Thyroid gland (tissue), 4 donors: ENCODE results near the gene KPNA3.

Experiments used
- POLR2A ChIP-seq, 2 donors: fragments of 450-650 bp; IDR thresholded peaks; one replicate each; pipeline ENCODE4 v1.6.1; 2017; ENCODE audit warnings: antibody characterized with exemption in 2 of 2, mild to moderate bottlenecking in 2 of 2, moderate library complexity in 1 of 2
- TF ChIP-seq, protein P1 (sequence below), 6 experiments: fragments of 200-600 bp in 3 of 6; fragments of 450-650 bp in 3 of 6; sonication (generic) in 3 of 6; IDR thresholded peaks; one replicate each; pipeline ENCODE4 v1.5.1; 2016 to 2019; ENCODE audit warnings: antibody characterized with exemption in 6 of 6, mild to moderate bottlenecking in 2 of 6, inconsistent platforms in 1 of 6, moderate library complexity in 1 of 6

DNA sequence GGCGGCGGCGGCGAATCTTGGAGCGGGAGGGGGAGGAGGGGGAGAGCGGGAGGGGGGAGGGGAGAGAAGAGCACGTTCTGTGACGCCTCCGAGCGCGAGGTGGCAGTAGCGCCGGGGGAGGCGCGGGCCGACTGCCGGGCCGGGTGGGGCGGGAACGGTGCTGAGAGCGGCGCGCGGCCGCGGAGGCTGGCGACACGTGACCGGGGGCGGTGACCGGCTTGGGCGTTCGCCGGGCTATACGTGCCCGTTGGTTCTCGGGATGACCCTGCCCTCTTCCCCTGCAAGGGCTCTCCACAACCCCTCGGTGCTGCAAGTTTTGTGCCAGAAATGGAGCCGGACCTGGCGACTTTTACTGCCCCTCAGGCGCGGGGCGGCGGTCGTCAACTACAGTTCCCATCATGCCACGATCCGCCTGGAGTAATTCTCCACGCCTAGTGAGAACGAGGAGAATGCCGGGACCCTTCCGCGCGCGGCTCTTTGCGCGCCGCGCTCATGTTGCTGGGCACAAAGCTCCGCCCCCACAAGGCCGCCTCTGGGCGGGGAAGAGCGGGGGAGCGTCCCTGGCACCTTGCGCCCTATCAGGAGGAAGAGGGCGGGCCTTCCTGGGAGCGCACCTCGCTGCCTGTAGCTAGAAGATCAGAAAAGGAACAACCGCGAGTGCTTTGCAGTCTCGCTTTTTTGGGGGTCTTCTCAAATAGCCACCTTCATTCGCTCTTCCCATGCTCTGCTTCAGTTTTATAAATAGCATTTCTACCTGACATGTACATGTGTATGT lies at the start of gene KPNA3:
- TF ChIP-seq, protein P1, sequence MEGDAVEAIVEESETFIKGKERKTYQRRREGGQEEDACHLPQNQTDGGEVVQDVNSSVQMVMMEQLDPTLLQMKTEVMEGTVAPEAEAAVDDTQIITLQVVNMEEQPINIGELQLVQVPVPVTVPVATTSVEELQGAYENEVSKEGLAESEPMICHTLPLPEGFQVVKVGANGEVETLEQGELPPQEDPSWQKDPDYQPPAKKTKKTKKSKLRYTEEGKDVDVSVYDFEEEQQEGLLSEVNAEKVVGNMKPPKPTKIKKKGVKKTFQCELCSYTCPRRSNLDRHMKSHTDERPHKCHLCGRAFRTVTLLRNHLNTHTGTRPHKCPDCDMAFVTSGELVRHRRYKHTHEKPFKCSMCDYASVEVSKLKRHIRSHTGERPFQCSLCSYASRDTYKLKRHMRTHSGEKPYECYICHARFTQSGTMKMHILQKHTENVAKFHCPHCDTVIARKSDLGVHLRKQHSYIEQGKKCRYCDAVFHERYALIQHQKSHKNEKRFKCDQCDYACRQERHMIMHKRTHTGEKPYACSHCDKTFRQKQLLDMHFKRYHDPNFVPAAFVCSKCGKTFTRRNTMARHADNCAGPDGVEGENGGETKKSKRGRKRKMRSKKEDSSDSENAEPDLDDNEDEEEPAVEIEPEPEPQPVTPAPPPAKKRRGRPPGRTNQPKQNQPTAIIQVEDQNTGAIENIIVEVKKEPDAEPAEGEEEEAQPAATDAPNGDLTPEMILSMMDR (IDR thresholded peaks at IDR 0.05) = peak in 1 of 6 experiments; percentile 11
- TF ChIP-seq POLR2A (IDR thresholded peaks at IDR 0.05) = peak; percentile 44 to 97
